B cell (primary cell): ENCODE data around the gene LCOR.

ENCODE experiments used
- CTCF ChIP-seq: fragments of 200-600 bp; IDR thresholded peaks from one replicate; pipeline ENCODE4 v1.8.0; 2022; ENCODE audit warnings: antibody characterized with exemption, mild to moderate bottlenecking
- EZH2 ChIP-seq: IDR thresholded peaks from 2 replicates; pipeline ENCODE4 v1.6.1; 2012; ENCODE audit warnings: borderline replicate concordance, low read depth, mild to moderate bottlenecking, moderate library complexity, low read length; ENCODE audit not compliant: insufficient read depth, poor library complexity, severe bottlenecking

DNA sequence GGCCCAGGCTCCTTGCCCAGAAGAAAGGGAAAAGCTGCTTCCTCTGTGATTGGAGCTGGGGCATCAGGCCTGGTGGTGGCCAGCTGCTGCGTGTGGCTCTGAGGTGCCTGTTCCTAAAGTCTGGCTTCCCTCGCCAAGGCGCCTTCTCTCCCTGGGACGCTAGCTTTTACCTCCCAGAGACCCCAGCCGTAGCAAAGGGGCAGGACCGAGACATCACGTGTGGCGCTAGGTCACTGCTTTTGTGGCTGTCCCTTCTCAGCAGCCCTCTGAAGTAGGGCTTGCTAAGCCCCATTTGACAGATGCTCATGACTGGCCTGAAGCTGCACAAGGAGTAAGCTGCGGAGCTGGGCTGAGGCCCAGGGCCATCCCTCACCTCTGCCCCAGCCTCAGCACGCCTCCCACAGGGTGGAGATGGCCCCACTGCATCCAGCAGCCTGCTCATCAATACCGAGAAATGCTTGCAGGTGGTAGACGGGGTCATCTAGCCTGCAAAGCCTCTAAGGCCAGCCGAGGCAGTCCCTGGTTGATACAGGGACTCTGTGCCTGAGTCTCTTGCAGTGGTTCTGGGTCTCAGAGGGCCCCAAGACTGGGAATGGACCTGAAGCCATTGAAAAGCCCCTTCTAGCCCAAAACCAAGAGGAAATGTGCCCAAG lies 171.2 kb downstream of the LCOR start:
- TF ChIP-seq CTCF (no peak), EZH2 (no peak)
